T-helper 1 cell treated with Interleukin-12 subunit alpha and Interleukin-12 subunit beta and Interleukin-4 antibody, amounts not matched to agents 30 μg/mL and 1 μg/mL, for 36 hours (primary cell): ENCODE results near the gene SLC30A7.
A peak's percentile ranks its signal among the peaks of the same experiment; 100 is the strongest.
"Not testable (repeated sequence)": the region's sequence is repeated elsewhere in the genome, so short reads cannot be mapped to it uniquely, and the experiment has no call there.

Experiments used
- H3K27ac Mint-ChIP-seq: one replicate; pipeline ENCODE4 v1.8.0; 2021; ENCODE audit warnings: mild to moderate bottlenecking, mixed read lengths
- H3K27me3 Mint-ChIP-seq: one replicate; pipeline ENCODE4 v1.8.0; 2021; ENCODE audit warnings: low read depth, mixed read lengths
- H3K36me3 Mint-ChIP-seq: one replicate; pipeline ENCODE4 v1.8.0; 2021; ENCODE audit warnings: low read depth, mixed read lengths
- H3K4me1 Mint-ChIP-seq: one replicate; pipeline ENCODE4 v1.8.0; 2021; ENCODE audit warnings: low read depth, mixed read lengths
- H3K4me3 Mint-ChIP-seq: one replicate; pipeline ENCODE4 v1.8.0; 2021; ENCODE audit warnings: mild to moderate bottlenecking, moderate library complexity, mixed read lengths
- H3K9me3 Mint-ChIP-seq: one replicate; pipeline ENCODE4 v1.8.0; 2021; ENCODE audit warnings: mixed read lengths

SLC30A7 gene, protein sequence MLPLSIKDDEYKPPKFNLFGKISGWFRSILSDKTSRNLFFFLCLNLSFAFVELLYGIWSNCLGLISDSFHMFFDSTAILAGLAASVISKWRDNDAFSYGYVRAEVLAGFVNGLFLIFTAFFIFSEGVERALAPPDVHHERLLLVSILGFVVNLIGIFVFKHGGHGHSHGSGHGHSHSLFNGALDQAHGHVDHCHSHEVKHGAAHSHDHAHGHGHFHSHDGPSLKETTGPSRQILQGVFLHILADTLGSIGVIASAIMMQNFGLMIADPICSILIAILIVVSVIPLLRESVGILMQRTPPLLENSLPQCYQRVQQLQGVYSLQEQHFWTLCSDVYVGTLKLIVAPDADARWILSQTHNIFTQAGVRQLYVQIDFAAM

DNA sequence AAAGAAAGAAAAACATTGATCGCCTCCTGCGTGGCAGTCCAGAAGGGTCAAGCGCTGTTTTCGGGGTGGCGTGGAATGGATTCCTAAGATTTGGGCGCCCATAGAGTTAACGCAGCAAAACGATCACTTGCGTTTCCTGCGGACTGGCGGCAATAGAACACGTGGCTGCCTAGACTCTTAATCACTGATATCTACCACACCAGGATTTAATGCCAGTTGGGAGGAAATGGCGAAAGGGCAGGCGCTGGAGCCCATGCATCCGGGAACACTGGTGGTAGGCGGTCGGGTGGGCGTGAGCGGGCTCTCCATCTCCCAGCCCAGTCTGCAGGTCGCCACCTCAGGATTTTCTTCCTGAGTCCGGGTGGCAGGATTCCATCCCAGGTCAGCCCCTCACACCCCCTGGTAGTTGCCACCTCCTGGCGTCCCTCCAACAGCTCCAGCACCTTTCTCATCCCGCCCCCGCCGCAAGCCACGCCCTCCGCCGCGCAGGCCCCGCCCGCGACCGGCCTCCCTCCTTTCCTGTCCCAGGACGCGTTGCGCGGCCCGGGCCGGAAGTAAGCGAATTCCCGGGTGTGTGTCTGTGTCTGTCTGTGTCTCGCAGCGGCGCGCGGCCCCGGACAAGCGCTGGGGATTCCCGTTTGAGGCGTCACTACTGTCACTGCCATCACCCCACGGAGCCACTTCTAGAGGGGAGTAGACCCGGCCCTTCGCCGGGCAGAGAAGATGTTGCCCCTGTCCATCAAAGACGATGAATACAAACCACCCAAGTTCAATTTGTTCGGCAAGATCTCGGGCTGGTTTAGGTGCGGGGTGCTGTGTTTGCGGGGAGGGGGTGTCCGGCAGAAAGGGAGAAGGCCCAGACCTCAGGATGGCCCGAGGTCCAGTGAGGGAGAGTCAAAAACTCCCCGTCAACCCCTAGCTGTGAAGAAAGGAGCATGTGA is at the start of gene SLC30A7:
TSS of gene SLC30A7 (plus strand) at position 551 of the 941 bp plus-strand sequence. CDS start at position 724, 173 bp downstream.
- Mint-ChIP-seq H3K4me1 (peaks cover 39% of the 10 kb centered on the region), H3K27me3 (peaks cover 3% of the 10 kb centered on the region), H3K9me3 (peaks cover 5% of the 10 kb centered on the region), H3K36me3 (peaks cover 25% of the 10 kb centered on the region), H3K27ac (peak within 1 kb of the TSS; percentile 98), H3K4me3 (peak within 1 kb of the TSS; percentile 95)

DNA sequence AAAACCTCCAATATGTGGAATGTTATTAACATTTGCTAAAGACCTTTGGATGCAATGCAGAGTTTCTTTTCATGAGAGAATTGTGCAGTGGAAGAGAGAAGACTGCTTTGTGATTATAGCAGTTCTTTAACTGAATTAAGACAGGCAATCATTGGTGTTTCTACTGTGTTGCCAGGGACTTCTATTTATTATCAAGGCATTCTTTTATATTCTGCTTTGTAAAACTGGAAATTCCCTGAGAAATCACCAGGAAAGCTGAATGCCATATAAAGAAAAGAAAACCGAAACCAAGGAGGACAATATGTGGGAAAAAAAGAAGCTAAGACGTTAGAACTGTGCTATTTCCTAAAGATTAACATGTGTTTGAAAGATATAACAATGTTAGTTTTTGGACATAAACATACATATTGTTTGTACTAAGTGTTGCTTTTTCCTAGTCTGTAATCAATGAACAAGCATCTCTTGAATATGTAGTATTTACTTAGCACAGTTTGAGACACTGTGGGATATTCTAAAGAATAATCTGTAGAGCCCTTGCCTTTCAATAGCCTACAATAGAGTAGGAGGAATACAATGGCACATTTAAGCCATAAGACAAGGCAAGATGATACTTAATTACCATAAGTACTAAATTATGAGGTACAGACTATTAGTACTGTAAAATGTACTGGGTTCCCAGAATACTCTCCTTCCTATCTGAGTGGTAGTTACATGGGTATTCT is 48.4 kb upstream of the SLC30A7 start:
- Mint-ChIP-seq H3K27me3 (peaks cover 41% of the 10 kb centered on the region), H3K4me3 (no peak overlapping the region), H3K36me3 (no peaks in the 10 kb centered on the region), H3K4me1 (peaks cover 3% of the 10 kb centered on the region), H3K9me3 (no peaks in the 10 kb centered on the region), H3K27ac (no peak overlapping the region)

DNA sequence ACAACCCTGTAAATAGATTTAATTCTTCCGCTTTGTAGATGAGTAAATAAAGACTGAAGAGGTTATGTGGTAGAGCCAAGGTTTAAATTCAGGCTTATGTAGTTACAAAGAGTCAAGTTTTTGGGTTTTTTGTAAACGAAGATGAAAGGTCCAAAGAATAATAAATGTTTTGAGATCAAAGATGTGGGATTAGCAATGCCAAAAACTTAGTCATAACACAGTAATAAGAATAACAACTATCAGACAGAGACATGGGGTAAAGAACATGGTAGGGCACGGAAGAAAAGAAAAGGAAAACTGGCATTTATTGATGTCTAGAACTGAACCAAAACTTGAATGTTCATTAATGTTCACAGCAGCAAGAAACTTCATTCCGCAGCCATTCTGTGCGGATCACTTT is 44.2 kb upstream of the SLC30A7 start:
- H3K36me3 Mint-ChIP-seq = no peaks in the 10 kb centered on the region
- no peak overlapping the region for H3K4me3 Mint-ChIP-seq
- H3K9me3 Mint-ChIP-seq = no peaks in the 10 kb centered on the region
- H3K27me3 Mint-ChIP-seq = peaks cover 37% of the 10 kb centered on the region
- H3K4me1 Mint-ChIP-seq = peaks cover 3% of the 10 kb centered on the region
- H3K27ac Mint-ChIP-seq = no peak overlapping the region

DNA sequence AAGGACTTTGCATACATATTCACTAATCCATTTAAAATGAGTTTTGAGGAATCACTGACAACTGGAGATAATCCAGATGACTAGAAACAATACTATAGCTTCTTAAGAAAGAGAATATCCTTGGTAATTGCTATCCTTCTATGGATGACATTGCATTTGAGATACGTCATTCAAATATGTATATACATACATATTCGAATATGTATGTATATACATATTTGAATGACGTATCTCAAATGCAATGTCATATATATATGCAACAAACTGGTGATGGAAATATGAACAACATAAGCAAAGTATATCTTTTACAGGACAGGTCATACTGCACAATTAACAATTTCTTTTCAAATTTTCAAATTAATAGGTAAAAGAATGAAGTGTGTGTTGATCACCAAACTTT is 42.9 kb upstream of the SLC30A7 start:
- Mint-ChIP-seq H3K4me3 (no peak overlapping the region), H3K27me3 (peaks cover 39% of the 10 kb centered on the region), H3K36me3 (no peaks in the 10 kb centered on the region), H3K4me1 (no peaks in the 10 kb centered on the region), H3K27ac (no peak overlapping the region), H3K9me3 (no peaks in the 10 kb centered on the region)

DNA sequence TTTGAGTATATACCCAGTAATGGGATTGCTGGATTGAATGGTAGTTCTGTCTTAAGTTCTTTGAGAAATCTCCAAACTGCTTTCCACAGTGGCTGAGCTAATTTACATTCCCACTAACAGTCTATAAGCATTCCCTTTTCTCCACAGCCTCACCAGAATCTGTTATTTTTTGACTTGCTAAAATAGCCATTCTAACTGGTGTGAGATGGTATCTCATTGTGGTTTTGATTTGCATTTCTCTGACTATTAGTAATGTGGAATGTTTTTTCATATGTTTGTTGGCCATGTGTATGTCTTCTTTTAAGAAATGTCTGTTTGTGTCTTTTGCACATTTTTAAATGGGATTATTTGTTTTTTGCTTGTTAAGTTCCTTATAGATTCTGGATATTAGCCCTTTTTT is 40.8 kb upstream of the SLC30A7 start:
- not testable (repeated sequence) for H3K4me3 Mint-ChIP-seq, H3K4me1 Mint-ChIP-seq, H3K36me3 Mint-ChIP-seq, H3K9me3 Mint-ChIP-seq, H3K27ac Mint-ChIP-seq
- H3K27me3 Mint-ChIP-seq = peaks cover 27% of the 10 kb centered on the region

DNA sequence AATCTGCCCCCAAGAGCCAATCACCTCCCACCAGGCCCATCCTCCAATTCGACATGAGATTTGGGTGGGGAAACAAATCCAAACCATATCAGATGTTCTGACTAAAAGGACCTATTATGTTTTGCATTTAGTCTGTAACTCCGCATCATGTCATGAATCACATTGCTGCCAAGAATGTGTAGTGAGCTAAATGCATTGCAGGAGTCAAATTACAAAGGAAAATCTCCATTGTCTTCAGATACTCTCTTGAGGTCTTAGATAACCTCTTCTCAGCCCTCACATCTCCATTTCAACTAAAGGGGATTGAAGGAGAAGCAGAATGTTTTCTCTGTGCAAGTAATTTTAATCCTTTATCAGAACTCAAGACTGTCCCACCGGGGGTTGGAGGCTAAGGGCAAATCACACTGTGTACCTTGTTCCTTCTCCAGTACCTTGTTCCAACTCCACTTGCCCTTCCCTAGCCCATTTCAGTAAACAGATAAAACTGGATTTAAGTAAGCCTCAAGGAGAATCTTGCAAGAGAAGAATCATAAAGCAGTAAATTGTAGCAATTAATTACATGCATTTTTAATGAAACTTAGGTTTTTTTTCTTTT is 35.4 kb upstream of the SLC30A7 start:
- H3K9me3 Mint-ChIP-seq = no peaks in the 10 kb centered on the region
- H3K27me3 Mint-ChIP-seq = peaks cover 13% of the 10 kb centered on the region
- H3K36me3 Mint-ChIP-seq = no peaks in the 10 kb centered on the region
- no peak overlapping the region for H3K4me3 Mint-ChIP-seq
- H3K27ac Mint-ChIP-seq = no peak overlapping the region
- no peaks in the 10 kb centered on the region for H3K4me1 Mint-ChIP-seq

DNA sequence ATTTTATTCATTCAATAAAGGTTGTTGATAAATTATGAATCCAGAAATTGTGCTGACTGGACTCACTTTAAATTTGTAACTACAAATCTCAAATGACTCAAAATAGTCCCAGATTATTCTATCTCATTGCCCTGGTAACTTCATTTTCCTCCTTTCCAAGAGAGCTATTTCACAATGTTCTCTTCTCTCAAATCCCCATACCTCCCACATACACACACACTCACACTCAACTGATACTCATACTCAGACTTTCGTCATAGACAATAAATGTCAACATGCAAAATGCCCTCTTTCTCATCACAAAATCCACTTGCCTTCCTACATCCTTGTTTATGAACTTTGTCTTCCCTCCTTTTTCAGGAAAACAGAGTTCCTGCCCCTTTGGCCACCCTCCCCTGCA is 34.5 kb upstream of the SLC30A7 start:
- no peaks in the 10 kb centered on the region for H3K4me1 Mint-ChIP-seq
- H3K9me3 Mint-ChIP-seq = no peaks in the 10 kb centered on the region
- no peaks in the 10 kb centered on the region for H3K36me3 Mint-ChIP-seq
- no peak overlapping the region for H3K4me3 Mint-ChIP-seq
- peaks cover 10% of the 10 kb centered on the region for H3K27me3 Mint-ChIP-seq
- H3K27ac Mint-ChIP-seq = no peak overlapping the region

DNA sequence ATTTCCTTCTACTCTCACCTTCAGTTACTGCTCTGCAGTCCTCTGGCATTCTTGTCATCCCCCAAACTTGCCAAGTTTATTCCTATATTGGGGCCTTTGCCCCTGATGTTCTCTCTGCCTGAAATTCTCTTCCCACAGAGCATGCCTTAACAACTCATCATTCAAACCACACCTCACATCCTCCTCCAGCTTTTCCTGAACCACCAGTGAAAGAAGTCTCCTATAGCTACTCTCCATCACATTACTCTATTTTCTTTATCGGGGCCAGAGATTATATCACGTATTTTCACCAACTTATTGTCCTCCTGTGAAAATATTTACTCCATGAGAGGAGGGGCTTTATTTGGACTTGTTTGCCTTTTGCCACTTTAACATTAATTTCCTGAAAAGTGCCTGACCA is 33.3 kb upstream of the SLC30A7 start:
- H3K36me3 Mint-ChIP-seq = no peaks in the 10 kb centered on the region
- H3K4me3 Mint-ChIP-seq = no peak overlapping the region
- H3K9me3 Mint-ChIP-seq = no peaks in the 10 kb centered on the region
- H3K4me1 Mint-ChIP-seq = no peaks in the 10 kb centered on the region
- H3K27ac Mint-ChIP-seq = no peak overlapping the region
- peaks cover 4% of the 10 kb centered on the region for H3K27me3 Mint-ChIP-seq

DNA sequence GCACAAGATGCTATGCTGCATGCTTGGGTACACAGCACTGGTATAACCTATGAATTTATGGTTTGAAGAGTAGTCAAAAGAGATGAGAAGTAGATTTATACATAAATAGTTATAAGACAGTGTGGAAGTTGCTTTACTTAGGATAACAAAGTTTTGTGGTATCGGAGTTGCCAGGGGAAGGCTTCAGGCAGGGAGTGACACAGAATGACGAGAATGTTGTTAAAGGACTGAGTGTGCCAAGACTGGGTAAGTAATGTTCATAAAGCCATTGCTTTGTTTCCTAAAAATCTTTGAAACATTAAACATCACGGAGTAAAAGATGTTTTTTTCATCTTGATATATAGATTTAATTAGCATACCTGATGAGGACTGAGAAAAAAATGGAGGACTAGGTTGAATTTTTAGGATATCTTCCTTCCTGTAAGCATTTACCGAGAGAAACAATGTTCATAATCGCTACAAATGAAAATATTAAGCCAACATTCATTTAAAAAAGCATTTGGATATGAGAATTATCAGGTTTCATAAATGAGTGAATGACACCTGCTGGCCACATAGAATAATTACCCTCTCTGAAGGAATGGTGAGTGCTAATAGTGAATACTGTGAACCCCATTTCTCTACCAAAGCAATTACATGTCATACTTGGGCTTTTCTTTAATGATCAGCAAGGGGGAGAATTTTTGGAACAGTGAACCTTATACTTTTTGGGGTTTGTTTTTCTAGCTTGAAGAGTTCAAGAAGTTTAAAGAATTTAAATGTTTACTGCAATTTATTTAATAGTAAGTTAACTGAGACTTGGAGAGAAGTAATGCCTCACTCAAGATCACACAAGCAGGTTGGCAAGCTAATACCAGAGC is 29.6 kb upstream of the SLC30A7 start:
- H3K4me1 Mint-ChIP-seq = no peaks in the 10 kb centered on the region
- H3K27ac Mint-ChIP-seq = no peak overlapping the region
- H3K4me3 Mint-ChIP-seq = no peak overlapping the region
- H3K9me3 Mint-ChIP-seq = no peaks in the 10 kb centered on the region
- H3K36me3 Mint-ChIP-seq = no peaks in the 10 kb centered on the region
- no peaks in the 10 kb centered on the region for H3K27me3 Mint-ChIP-seq

DNA sequence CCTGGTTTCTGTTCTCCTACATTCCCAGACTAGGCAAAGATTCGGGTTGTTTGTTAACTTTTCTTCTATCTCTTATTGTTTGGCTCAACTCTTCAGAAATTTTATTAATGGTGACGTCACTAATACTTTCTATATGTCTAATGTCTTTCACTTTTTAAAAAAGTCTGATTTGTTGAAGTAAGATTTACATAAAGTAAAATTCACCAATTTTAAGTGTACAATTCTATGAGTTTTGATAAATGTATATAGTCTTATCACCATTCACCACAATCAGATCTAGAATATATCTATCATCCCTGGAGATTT is 29.0 kb upstream of the SLC30A7 start:
- H3K9me3 Mint-ChIP-seq = no peaks in the 10 kb centered on the region
- no peaks in the 10 kb centered on the region for H3K36me3 Mint-ChIP-seq
- H3K4me3 Mint-ChIP-seq = no peak overlapping the region
- no peak overlapping the region for H3K27ac Mint-ChIP-seq
- H3K27me3 Mint-ChIP-seq = no peaks in the 10 kb centered on the region
- H3K4me1 Mint-ChIP-seq = no peaks in the 10 kb centered on the region

DNA sequence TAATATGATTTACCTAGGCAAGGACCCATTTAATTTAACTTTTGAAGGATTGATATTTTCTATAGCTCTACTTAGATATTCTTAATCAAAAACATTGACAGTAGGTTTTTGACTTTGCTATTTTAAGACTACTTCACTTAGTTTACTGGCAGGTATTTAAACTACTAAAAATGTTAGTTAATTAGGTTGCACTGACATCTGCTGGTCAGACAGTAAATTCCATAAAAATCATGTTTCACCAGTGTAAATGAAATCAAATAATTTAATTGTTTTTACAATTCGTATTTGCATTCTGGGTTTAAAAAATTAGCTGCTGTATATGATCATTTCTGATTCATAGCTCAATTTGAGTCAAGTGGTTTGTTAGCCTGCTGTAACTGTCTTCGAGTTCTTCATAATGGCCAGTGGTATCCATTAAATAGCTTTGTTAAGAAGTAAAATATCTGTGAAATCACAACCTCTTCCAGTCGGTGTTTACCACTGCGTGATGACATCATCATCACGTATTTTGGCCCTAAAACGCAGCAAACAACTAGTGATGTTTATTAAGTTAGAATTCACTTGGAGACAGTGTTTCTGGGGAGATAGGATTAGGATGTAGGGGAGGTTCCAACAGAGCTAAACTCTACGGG is 27.4 kb upstream of the SLC30A7 start:
- H3K36me3 Mint-ChIP-seq = peaks cover 1% of the 10 kb centered on the region
- H3K27ac Mint-ChIP-seq = no peak overlapping the region
- H3K9me3 Mint-ChIP-seq = no peaks in the 10 kb centered on the region
- no peaks in the 10 kb centered on the region for H3K27me3 Mint-ChIP-seq
- H3K4me1 Mint-ChIP-seq = no peaks in the 10 kb centered on the region
- no peak overlapping the region for H3K4me3 Mint-ChIP-seq

DNA sequence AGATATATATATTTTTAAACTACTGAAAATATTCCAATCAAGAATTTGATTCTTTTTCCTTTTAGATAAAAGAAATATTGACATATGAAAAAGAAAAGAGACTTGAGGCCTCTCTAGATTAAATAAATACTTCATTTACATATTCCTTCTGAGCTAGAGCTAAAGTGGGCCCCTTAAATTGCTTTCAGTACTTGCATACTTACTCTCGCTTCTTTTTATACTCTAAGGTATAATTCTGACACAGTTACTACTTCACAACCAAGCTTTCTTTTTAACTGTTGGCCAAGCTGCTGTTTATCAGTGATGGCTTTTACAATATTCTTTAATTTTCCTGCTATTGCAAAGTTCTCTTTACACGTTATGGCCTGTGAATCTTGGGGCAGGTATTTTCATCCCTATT is 25.9 kb upstream of the SLC30A7 start:
- no peak overlapping the region for H3K4me3 Mint-ChIP-seq
- peaks cover 1% of the 10 kb centered on the region for H3K36me3 Mint-ChIP-seq
- no peak overlapping the region for H3K27ac Mint-ChIP-seq
- H3K4me1 Mint-ChIP-seq = no peaks in the 10 kb centered on the region
- H3K27me3 Mint-ChIP-seq = peaks cover 2% of the 10 kb centered on the region
- H3K9me3 Mint-ChIP-seq = no peaks in the 10 kb centered on the region

DNA sequence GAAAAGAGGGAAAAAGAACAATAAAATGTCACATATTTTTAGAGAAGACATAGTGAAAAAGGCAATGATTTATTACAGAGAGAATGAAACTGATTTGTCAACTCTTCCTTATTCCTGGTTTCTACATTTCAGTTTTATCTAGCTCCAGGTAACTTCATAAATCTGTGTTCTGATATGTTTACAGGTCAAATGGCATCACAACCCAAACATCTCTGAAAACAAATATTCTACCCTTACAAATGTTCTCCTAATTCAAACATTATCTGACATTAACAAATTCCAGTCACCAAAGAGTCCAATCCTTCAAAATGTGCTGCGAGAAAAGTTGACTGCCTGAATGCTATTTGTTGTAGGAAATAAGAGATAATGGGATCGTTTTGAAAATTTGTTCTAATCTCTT is 21.5 kb upstream of the SLC30A7 start:
- Mint-ChIP-seq H3K4me1 (no peaks in the 10 kb centered on the region), H3K9me3 (no peaks in the 10 kb centered on the region), H3K27me3 (peaks cover 5% of the 10 kb centered on the region), H3K27ac (no peak overlapping the region), H3K36me3 (peaks cover 1% of the 10 kb centered on the region), H3K4me3 (no peak overlapping the region)
